ENCODE results near the gene AWAT1.
A peak's percentile ranks its signal among the peaks of the same experiment; 100 is the strongest.

AWAT1 gene

DNA sequence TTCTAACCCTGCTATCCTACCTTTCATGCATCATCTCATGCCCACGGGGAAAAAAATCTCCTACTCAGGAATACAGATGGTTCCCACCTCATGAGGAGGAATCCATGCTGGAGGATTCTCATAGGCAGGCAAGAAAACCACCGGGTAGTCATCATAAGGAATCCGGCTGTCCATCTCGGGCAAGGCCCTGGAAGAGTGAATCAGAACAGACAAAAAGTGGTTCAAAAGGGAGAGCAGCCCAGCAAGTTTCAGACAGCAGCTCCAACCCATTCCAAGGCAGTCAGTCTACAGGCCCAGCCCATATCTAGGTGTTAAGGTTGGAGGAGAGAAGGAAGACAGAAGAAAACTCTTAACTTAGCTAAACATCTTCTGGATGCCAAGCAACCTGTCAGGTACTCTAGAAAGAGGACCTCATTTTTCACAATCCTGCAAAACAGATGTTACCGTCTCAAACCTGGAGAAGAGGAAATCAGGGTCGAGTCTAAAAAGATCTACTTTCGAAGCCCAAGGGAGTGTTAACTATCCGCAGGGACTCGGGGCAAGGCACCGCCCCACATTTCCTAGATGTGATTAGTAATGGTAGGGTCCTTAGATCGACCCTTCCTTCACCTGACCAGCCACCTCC is 54.8 kb downstream of the AWAT1 start:
- Mint-ChIP-seq H3K9me3 (no peaks in the 10 kb centered on the region), H3K36me3 (peaks cover 31% of the 10 kb centered on the region), H3K4me3 (peak overlapping the region; percentile 90), H3K4me1 (peaks cover 35% of the 10 kb centered on the region), H3K27ac (peak overlapping the region; percentile 91), H3K27me3 (no peaks in the 10 kb centered on the region)
- no peak for DNase-seq
- CTCF ChIA-PET, result no interaction called here

Data from activated naive CD4-positive, alpha-beta T cell treated with anti-CD3 and anti-CD28 coated beads, Interleukin-2, amount 10 ng/mL, durations not matched to agents 7 days and 5 days (primary cell).